ENCODE data around the gene PVALB.
A peak's percentile ranks its signal among the peaks of the same experiment; 100 is the strongest.

Gene PVALB

GRCh38 chr22:36781656-36782627 is 34.9 kb downstream of the PVALB start:
- TF ChIP-seq SPI1 (IDR thresholded peaks at IDR 0.05; ENCODE audit: borderline replicate concordance, low read depth), result no peak
- no peak for TF ChIP-seq POLR2AphosphoS5 (IDR thresholded peaks at IDR 0.05; ENCODE audit: low read depth)
- TF ChIP-seq CTCF (IDR thresholded peaks at IDR 0.05; ENCODE audit: insufficient read depth, low read length), result peak; percentile 81
- peak; percentile 57 to 75 for DNase-seq (ENCODE audit: low read depth in 1 of 2, low spot score in 1 of 2)
- no peak overlapping the region for H3K4me3 ChIP-seq (replicated peaks; ENCODE audit: insufficient read depth, low read length)
- no peak overlapping the region for H3K27ac ChIP-seq (replicated peaks)
- H3K27me3 ChIP-seq (ENCODE audit: insufficient read depth, poor library complexity, severe bottlenecking), result peaks cover 3% of the 10 kb centered on the region

GRCh38 chr22:36778020-36778419 is 38.8 kb downstream of the PVALB start:
- TF ChIP-seq CTCF (IDR thresholded peaks at IDR 0.05; ENCODE audit: insufficient read depth, low read length) (no peak), GABPA (IDR thresholded peaks at IDR 0.05; ENCODE audit: low read depth) (no peak), SPI1 (IDR thresholded peaks at IDR 0.05; ENCODE audit: borderline replicate concordance, low read depth) (no peak), POLR2AphosphoS5 (IDR thresholded peaks at IDR 0.05; ENCODE audit: low read depth) (no peak), REST (IDR thresholded peaks at IDR 0.05; ENCODE audit: insufficient replicate concordance, low read depth) (no peak)
- no peak for DNase-seq (ENCODE audit: low read depth in 1 of 2, low spot score in 1 of 2)
- Histone ChIP-seq H3K4me3 (replicated peaks; ENCODE audit: insufficient read depth, low read length) (no peak overlapping the region), H3K27me3 (ENCODE audit: insufficient read depth, poor library complexity, severe bottlenecking) (no peaks in the 10 kb centered on the region), H3K27ac (replicated peaks) (no peak overlapping the region)

- Histone ChIP-seq H3K4me3 (replicated peaks; ENCODE audit: insufficient read depth, low read length) (no peak overlapping the region), H3K27me3 (ENCODE audit: insufficient read depth, poor library complexity, severe bottlenecking) (no peaks in the 10 kb centered on the region), H3K27ac (replicated peaks) (peak overlapping the region; percentile 11; the same call in 1 of the 2 replicates)
- TF ChIP-seq SPI1 (IDR thresholded peaks at IDR 0.05; ENCODE audit: borderline replicate concordance, low read depth), result no peak
- no peak for DNase-seq (ENCODE audit: low read depth in 1 of 2, low spot score in 1 of 2)
These were observed 40.1 kb downstream of the PVALB start for GRCh38 chr22:36776722-36777121.

- DNase-seq (ENCODE audit: low read depth in 1 of 2, low spot score in 1 of 2), result peak; percentile 99 to 100
- peak within 1 kb of the TSS; percentile 46 for H3K27ac ChIP-seq (replicated peaks)
- no peaks in the 10 kb centered on the region for H3K27me3 ChIP-seq (ENCODE audit: insufficient read depth, poor library complexity, severe bottlenecking)
- no peak for TF ChIP-seq POLR2AphosphoS5 (IDR thresholded peaks at IDR 0.05; ENCODE audit: low read depth)
- no peak for TF ChIP-seq SPI1 (IDR thresholded peaks at IDR 0.05; ENCODE audit: borderline replicate concordance, low read depth)
- TF ChIP-seq REST (IDR thresholded peaks at IDR 0.05; ENCODE audit: insufficient replicate concordance, low read depth), result no peak
- TF ChIP-seq GABPA (IDR thresholded peaks at IDR 0.05; ENCODE audit: low read depth), result no peak
- TF ChIP-seq CTCF (IDR thresholded peaks at IDR 0.05; ENCODE audit: insufficient read depth, low read length), result no peak
- H3K4me3 ChIP-seq (replicated peaks; ENCODE audit: insufficient read depth, low read length), result peak within 1 kb of the TSS; percentile 83
These were observed 40.7 kb downstream of the PVALB start, which contains the start of gene IFT27 for GRCh38 chr22:36775964-36776669. TSS of gene IFT27 (minus strand) at chr22:36776119. CDS start at chr22:36775707, 412 bp downstream.

Measured in HL-60 (cell line).